Fibroblast of the aortic adventitia (primary cell): Measurements from ENCODE around the gene ZNF639. TPM values are rescaled to one million over a fixed set of nuclear protein-coding genes. Genes with fewer than 3 reads are reported as not detected.

ENCODE experiments used
- DNase-seq: peaks from one replicate; pipeline ENCODE4 v3.0.0-alpha.2; 2010; ENCODE audit warnings: low read depth
- H3K4me3 ChIP-seq: 2 replicates; pipeline ENCODE4 v1.5.1; 2011; ENCODE audit warnings: low read depth, mild to moderate bottlenecking, control low read depth, low read length, moderate library complexity
- total RNA-seq: library from RNA; depleted of rRNA; stranded (reverse); fragments of >200 nt; gene quantifications from 2 replicates; pipeline ENCODE4 v1.2.3, GENCODE V29; 2012; ENCODE audit warnings: low replicate concordance
- TF ChIP-seq, protein P1 (sequence below): IDR thresholded peaks from 2 replicates; pipeline ENCODE4 v1.5.1; 2011; ENCODE audit warnings: mild to moderate bottlenecking, low read length, control low read depth, inconsistent platforms; ENCODE audit not compliant: insufficient read depth

ZNF639 gene
- total RNA-seq, 1 donor: 55.8 TPM

GRCh38 chr3:179332240-179332639 lies 9.4 kb downstream of the ZNF639 start:
- DNase-seq: no peak
- H3K4me3 ChIP-seq: no peak overlapping the region
- TF ChIP-seq, protein P1, sequence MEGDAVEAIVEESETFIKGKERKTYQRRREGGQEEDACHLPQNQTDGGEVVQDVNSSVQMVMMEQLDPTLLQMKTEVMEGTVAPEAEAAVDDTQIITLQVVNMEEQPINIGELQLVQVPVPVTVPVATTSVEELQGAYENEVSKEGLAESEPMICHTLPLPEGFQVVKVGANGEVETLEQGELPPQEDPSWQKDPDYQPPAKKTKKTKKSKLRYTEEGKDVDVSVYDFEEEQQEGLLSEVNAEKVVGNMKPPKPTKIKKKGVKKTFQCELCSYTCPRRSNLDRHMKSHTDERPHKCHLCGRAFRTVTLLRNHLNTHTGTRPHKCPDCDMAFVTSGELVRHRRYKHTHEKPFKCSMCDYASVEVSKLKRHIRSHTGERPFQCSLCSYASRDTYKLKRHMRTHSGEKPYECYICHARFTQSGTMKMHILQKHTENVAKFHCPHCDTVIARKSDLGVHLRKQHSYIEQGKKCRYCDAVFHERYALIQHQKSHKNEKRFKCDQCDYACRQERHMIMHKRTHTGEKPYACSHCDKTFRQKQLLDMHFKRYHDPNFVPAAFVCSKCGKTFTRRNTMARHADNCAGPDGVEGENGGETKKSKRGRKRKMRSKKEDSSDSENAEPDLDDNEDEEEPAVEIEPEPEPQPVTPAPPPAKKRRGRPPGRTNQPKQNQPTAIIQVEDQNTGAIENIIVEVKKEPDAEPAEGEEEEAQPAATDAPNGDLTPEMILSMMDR: no peak

DNA sequence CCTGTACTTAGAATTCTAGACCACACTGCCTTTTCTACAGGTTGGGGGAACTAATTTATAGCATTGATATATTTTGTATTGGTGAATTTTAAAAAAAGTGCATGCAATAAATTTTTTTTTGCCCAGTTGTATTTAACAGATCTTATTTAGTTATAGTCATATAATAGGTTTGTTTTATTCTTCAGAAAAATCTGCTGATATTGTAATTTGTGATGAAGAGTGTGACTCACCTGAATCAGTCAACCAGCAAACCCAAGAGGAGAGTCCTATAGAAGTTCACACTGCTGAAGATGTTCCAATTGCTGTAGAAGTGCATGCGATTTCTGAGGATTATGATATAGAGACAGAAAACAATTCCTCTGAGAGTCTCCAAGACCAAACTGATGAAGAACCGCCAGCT lies 10.3 kb downstream of the ZNF639 start:
- no peak for DNase-seq
- no peak overlapping the region for H3K4me3 ChIP-seq
- TF ChIP-seq, protein P1: no peak

GRCh38 chr3:179336345-179336929 lies 13.6 kb downstream of the ZNF639 start:
- H3K4me3 ChIP-seq: no peak overlapping the region
- peak; percentile 22 for DNase-seq
- TF ChIP-seq, protein P1: no peak

GRCh38 chr3:179347345-179348194 lies 24.7 kb downstream of the ZNF639 start, which contains the start of gene MFN1:
Gene MFN1 (plus strand): TSS chr3:179347709. CDS start chr3:179348852, 1,143 bp downstream.
- peak; percentile 95 for DNase-seq
- peak within 1 kb of the TSS; percentile 92 for H3K4me3 ChIP-seq
- TF ChIP-seq, protein P1: no peak

GRCh38 chr3:179348325-179349013 lies 25.6 kb downstream of the ZNF639 start:
- peak; percentile 2 for DNase-seq
- TF ChIP-seq, protein P1: no peak

DNA sequence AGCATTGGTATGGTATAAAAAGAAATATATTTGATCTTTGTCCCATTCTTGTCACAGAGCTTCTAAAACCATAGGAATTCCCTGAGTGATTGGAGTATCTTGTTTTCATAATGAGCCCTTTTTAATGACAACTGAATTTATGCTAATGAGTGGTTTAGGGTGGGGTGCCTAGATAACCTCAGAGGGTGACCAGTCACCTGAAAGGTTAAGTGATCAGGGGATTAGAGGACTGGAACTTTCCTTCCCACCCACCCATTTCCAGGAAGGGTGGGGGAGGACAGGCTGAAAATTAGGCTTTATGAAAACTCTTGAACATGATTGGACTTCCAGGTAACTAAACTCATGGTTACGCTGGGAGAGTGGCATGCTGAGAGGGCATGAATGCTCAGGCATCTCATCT lies 33.2 kb downstream of the ZNF639 start:
- DNase-seq: no peak
- TF ChIP-seq, protein P1: no peak
- no peak overlapping the region for H3K4me3 ChIP-seq

More at GRCh38 chr3:179348325-179349013, 25.6 kb downstream of the ZNF639 start:
- peak overlapping the region; percentile 92 for H3K4me3 ChIP-seq
